ENCODE results near the gene SCN3A.

Gene SCN3A

GRCh38 chr2:165056564-165056963 is 147.3 kb downstream of the SCN3A start:
- DNase-seq (ENCODE audit: low read depth in 3 of 3) = no peak

- DNase-seq (ENCODE audit: low read depth in 3 of 3) = no peak
Measured at GRCh38 chr2:165055082-165055851, 148.6 kb downstream of the SCN3A start.

DNA sequence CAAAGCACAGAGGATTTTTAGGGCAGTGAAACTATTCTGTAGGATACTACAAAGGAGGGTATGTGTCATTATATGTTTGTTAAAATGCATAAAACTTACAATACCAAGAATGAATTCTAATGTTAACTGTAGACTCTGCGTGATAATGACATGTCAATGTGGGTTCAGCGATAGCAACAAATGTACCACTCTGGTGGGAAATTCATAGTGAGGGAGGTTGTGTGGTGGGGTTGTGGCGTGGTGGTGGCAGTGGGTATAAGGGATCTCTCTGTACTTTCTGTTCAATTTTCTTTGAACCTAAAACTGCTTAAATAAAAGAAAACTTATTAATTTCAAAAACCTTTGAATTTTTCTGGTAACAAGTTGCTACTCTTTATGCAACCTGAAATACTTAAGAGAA is 149.2 kb downstream of the SCN3A start:
- no peak for DNase-seq (ENCODE audit: low read depth in 3 of 3)

DNA sequence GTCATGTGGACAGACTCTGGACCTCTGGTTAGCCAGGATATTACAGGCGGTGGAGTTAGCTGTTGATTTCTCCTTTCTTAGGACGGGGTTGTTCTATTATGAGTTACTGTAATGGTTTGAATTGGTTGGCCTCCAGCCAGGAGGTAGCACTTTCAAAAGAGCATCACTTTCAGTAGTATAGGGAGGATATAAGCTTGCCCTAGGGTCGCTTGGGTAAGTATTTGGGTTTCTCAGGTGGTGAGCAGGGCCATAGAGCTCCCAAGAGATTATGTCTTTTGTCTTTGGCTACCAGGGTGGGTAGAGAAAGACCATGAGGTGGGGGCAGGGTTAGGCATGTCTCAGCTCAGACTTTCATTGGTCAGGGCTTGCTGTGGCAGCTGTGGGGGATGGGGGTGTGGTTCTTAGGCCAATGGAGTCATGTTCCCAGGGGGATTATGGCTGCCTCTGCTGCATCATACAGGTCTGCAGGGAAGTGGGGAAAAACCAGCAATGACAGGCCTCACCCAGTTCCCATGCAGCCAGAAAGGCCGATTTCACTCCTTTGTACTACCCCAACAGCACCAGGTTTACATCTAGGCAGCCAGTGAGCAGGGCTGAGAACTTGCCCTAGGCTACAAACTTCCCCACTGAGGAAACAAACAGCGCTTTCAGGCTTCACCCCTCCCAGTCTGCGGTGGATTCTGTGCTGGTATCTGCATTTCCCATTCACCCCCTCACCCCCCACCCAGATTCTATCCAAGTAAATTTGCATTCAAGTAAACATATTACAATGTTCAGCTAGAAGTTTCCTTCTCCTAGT is 159.1 kb downstream of the SCN3A start:
- no peak for DNase-seq (ENCODE audit: low read depth in 3 of 3)

Data from stimulated activated CD4-positive, alpha-beta T cell treated with anti-CD3 and anti-CD28 coated beads, TNF-alpha, amount 100 ng/mL, for 4 hours (primary cell).